HL-60 (cell line): ENCODE data around the gene DPY19L3.

Experiments
- CTCF ChIP-seq: IDR thresholded peaks from one replicate; pipeline ENCODE4 v1.5.1; 2011; ENCODE audit warnings: low read length, control low read depth, inconsistent platforms; ENCODE audit not compliant: insufficient read depth
- GABPA ChIP-seq: IDR thresholded peaks from 2 replicates; pipeline ENCODE4 v1.6.1; 2012; ENCODE audit warnings: low read depth
- POLR2AphosphoS5 ChIP-seq: IDR thresholded peaks from 2 replicates; pipeline ENCODE4 v1.6.1; 2012; ENCODE audit warnings: low read depth
- REST ChIP-seq: IDR thresholded peaks from 2 replicates; pipeline ENCODE4 v1.6.1; 2012; ENCODE audit warnings: low read depth; ENCODE audit not compliant: insufficient replicate concordance
- SPI1 ChIP-seq: IDR thresholded peaks from 2 replicates; pipeline ENCODE4 v1.6.1; 2012; ENCODE audit warnings: low read depth, mild to moderate bottlenecking, borderline replicate concordance

GRCh38 chr19:32498648-32499200 is 93.2 kb downstream of the DPY19L3 start:
- TF ChIP-seq CTCF (no peak), POLR2AphosphoS5 (no peak), REST (no peak), SPI1 (no peak), GABPA (no peak)
